Fibroblast of pulmonary artery (primary cell): ENCODE measurements around the gene RAET1L.

ENCODE experiments used
- DNase-seq: peaks from one replicate; pipeline ENCODE4 v3.0.0-alpha.2; 2010; ENCODE audit warnings: low read depth
- H3K4me3 ChIP-seq: replicated peaks from 2 replicates; pipeline ENCODE4 v1.5.1; 2011; ENCODE audit warnings: low read depth, mild to moderate bottlenecking, control low read depth, low read length, moderate library complexity
- TF ChIP-seq, protein P1 (sequence below): IDR thresholded peaks from 2 replicates; pipeline ENCODE4 v1.5.1; 2011; ENCODE audit warnings: mild to moderate bottlenecking, control low read depth, low read length, inconsistent platforms; ENCODE audit errors: missing control alignments

RAET1L gene

DNA sequence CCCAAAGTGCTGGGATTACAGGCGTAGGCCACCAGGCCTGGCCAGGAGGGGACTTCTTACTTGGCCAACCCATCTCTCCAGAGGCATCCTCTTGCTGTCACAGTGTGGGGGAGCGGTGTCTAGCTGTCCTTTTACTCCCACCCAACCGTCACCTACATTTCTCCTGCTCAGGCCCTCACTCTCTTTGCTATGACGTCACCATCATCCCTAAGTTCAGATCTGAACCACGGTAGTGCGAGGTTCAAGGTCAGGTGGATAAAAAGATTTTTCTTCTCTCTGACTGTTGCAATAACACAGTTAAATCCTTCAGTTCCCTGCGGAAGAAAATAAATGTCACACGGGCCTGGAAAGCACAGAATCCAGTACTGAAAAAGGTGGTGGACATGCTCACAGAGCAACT lies 7.3 kb upstream of the RAET1L start:
- H3K4me3 ChIP-seq = no peak overlapping the region
- TF ChIP-seq, protein P1, sequence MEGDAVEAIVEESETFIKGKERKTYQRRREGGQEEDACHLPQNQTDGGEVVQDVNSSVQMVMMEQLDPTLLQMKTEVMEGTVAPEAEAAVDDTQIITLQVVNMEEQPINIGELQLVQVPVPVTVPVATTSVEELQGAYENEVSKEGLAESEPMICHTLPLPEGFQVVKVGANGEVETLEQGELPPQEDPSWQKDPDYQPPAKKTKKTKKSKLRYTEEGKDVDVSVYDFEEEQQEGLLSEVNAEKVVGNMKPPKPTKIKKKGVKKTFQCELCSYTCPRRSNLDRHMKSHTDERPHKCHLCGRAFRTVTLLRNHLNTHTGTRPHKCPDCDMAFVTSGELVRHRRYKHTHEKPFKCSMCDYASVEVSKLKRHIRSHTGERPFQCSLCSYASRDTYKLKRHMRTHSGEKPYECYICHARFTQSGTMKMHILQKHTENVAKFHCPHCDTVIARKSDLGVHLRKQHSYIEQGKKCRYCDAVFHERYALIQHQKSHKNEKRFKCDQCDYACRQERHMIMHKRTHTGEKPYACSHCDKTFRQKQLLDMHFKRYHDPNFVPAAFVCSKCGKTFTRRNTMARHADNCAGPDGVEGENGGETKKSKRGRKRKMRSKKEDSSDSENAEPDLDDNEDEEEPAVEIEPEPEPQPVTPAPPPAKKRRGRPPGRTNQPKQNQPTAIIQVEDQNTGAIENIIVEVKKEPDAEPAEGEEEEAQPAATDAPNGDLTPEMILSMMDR = no peak
- no peak for DNase-seq

DNA sequence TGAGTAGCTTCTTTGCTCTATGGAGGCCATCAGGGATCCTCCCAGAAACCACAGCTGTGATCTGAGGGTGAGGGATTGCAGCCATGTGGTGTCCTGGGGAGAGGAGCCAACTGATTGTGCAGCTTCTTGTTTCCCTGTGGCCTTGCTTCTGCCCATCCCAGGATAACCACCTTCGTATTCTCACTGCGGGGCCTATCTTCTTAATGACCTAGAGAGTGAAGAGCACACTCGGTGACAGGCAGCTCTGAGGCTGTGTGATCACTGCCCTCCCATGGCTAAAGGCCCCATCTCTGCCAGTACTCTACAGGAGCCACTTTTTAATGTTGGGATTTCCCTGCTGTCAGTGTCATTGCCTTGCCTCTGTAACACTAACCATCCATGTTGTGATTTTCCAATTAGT lies 5.3 kb upstream of the RAET1L start:
- TF ChIP-seq, protein P1 = no peak
- no peak for DNase-seq
- H3K4me3 ChIP-seq = no peak overlapping the region

DNA sequence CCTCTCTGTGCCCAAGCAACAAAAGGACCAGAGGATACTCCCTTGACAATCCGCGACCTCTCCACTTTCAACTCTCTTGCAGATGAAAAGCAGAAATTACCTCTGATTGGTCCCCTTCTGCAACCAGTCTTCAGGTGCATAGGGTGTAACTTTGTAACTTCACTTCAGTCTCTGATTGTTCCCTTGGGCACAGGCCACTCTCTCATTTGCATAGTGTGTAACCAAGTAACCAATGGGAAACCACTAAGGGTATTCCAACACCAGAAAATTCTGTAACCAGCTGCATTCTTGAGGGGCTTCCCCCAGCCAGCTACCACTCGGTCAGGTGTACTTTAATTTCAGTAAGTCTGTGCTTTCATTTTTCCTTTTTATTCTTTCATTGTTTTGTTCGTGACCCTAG lies 4.4 kb upstream of the RAET1L start:
- no peak for DNase-seq
- TF ChIP-seq, protein P1 = no peak
- no peak overlapping the region for H3K4me3 ChIP-seq

GRCh38 chr6:150029276-150029675 lies 3.9 kb upstream of the RAET1L start:
- TF ChIP-seq, protein P1 = no peak
- no peak overlapping the region for H3K4me3 ChIP-seq
- DNase-seq = no peak

DNA sequence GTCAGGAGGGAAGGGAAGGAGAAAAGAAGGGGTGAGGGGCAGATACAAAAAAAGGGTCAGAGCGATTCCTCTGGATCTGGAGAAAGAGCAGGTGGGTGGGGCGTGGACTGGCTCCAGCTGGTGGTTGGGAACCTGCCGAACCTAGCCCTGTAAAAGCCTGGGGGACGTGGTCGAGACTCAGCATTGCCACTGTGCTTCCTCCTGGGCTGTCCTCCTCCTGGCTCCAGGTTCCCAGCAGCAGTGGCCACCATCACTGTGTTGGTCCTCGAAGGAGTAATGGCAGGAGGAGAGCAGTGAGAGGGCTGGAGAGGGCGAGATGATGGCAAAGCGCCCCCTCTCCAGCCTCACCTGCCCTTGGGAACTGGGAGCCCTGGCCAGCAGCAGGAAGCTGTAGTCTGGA lies 3.5 kb upstream of the RAET1L start:
- DNase-seq = no peak
- TF ChIP-seq, protein P1 = no peak
- no peak overlapping the region for H3K4me3 ChIP-seq

DNA sequence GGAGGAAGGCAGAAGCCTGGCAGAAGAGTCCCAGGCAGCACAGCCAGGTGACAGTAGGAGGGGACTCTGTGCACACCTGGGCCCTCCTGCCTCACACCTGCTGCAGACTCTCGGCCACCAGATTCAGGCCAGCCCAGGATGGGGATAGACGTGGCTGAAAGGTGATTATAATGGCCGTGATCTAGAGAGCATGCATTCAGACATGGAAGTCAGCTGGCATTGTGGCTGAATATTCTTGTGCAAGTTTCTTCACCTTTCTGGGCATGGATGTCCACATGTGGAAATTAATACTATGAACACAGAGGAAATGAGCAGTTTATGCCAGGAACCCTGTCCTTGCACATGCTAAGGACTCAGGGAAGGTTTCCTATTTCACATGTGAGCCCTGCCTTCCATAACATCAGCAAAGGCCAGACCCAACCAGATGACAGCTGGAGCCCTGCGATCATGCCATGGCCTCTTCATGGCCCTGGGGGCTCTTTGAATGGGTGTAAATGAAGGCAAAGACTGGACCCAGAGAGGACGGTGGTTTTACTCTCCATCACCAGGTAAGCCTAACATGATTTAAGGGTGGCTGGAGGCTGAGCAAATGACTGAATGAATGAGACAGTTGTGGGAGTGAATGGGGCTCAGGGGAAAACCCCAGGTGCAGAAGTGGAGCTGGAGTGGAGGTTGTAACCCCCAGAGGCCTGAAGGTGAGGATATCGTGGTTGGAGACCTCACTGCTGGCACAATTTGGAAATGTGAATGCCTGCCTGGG lies 2.7 kb upstream of the RAET1L start:
- TF ChIP-seq, protein P1 = no peak
- no peak overlapping the region for H3K4me3 ChIP-seq
- no peak for DNase-seq
